K562 (cell line): ENCODE results near the gene MRPL4. TPM values are rescaled to one million over a fixed set of nuclear protein-coding genes. Genes with fewer than 3 reads are reported as not detected.

ENCODE experiments used
- ATF1 ChIP-seq, 2 experiments: fragments of 450-650 bp in 1 of 2; IDR thresholded peaks; 2 replicates each; pipeline ENCODE4 v1.6.1; 2016; ENCODE audit warnings: missing compliant biosample characterization in 1 of 2, missing genetic modification characterization in 1 of 2
- CHD1 ChIP-seq: fragments of 200-600 bp; sonication (generic); IDR thresholded peaks from one replicate; pipeline ENCODE4 v1.6.1; 2012; ENCODE audit warnings: mild to moderate bottlenecking, moderate library complexity, low read length, inconsistent platforms
- COPS2 ChIP-seq: fragments of 450-650 bp; conservative IDR thresholded peaks from 2 replicates; pipeline ENCODE4 v1.6.1; 2016; ENCODE audit warnings: mild to moderate bottlenecking, moderate library complexity
- FOXP4 ChIP-seq: sonication (generic); formaldehyde crosslinking; IDR thresholded peaks from 2 replicates; pipeline ENCODE4 v1.8.0; 2022; ENCODE audit warnings: mild to moderate bottlenecking, missing genetic modification reagents, borderline replicate concordance
- GTF2F1 ChIP-seq: IDR thresholded peaks from 2 replicates; pipeline ENCODE4 v1.6.1; 2011; ENCODE audit warnings: low read depth, low read length, improper control_type of control experiment
- MCM5 ChIP-seq: fragments of 450-650 bp; IDR thresholded peaks from 2 replicates; pipeline ENCODE4 v1.6.1; 2016; ENCODE audit warnings: low read depth
- MCM7 ChIP-seq, 2 experiments: fragments of 450-650 bp; IDR thresholded peaks; 2 replicates each; pipeline ENCODE4 v1.6.1; 2016 to 2018
- NFXL1 ChIP-seq: fragments of 450-650 bp; formaldehyde crosslinking; IDR thresholded peaks from 2 replicates; pipeline ENCODE4 v1.4.0; 2021; ENCODE audit warnings: mild to moderate bottlenecking
- SIN3A ChIP-seq, 2 experiments: fragments of 150-350 bp in 1 of 2; IDR thresholded peaks; 2 replicates each; pipeline ENCODE4 v1.6.1; 2011 to 2016; ENCODE audit warnings: borderline replicate concordance in 2 of 2, low read depth in 2 of 2, low read length in 2 of 2, mild to moderate bottlenecking in 2 of 2, moderate library complexity in 2 of 2; ENCODE audit not compliant: control insufficient read depth in 1 of 2
- STAG1 ChIP-seq: sonication (generic); formaldehyde crosslinking; IDR thresholded peaks from 2 replicates; pipeline ENCODE4 v1.5.0; 2020; ENCODE audit warnings: missing genetic modification reagents, borderline replicate concordance
- TEAD1 ChIP-seq, 2 experiments: fragments of 450-650 bp in 1 of 2; sonication (generic) in 1 of 2; formaldehyde crosslinking; IDR thresholded peaks; 2 replicates each; pipeline versions ENCODE4 v1.4.0 to v1.8.0; 2020 to 2022; ENCODE audit warnings: mild to moderate bottlenecking in 2 of 2, missing genetic modification reagents in 1 of 2
- ZBTB7A ChIP-seq: IDR thresholded peaks from 2 replicates; pipeline ENCODE4 v1.6.1; 2011; ENCODE audit warnings: low read depth, mild to moderate bottlenecking, low read length, moderate library complexity, borderline replicate concordance; ENCODE audit not compliant: control insufficient read depth
- ZFP91 ChIP-seq: sonication (generic); formaldehyde crosslinking; IDR thresholded peaks from 2 replicates; pipeline ENCODE4 v1.8.0; 2022; ENCODE audit warnings: mild to moderate bottlenecking, missing genetic modification reagents
- ZNF274 ChIP-seq: IDR thresholded peaks from 2 replicates; pipeline ENCODE4 v1.6.1; 2011; ENCODE audit warnings: low read depth, mild to moderate bottlenecking, low read length, moderate library complexity, borderline replicate concordance
- polyA plus RNA-seq, 8 experiments: library from polyadenylated mRNA; depleted of rRNA in 4 of 8; stranded (reverse) in 5 of 8; unstranded in 3 of 8; fragments of >200 nt; fragmentation: Nextera tagmentation in 2 of 8; fragmentation: Illumina TruSeq in 1 of 8; extraction: Ambion mirVana in 2 of 8; extraction: Trizol in 1 of 8; gene quantifications; 2 replicates each; pipeline versions ENCODE4 v1.2.1 to v1.2.3, GENCODE V29; 2011 to 2014; ENCODE audit warnings: inconsistent platforms in 1 of 8, missing spikeins in 1 of 8
- total RNA-seq, 7 experiments: library from RNA; depleted of rRNA in 6 of 7; stranded (reverse); fragments of >200 nt in 6 of 7; fragmentation: Illumina TruSeq in 2 of 7; extraction: Trizol in 2 of 7; gene quantifications; 2 replicates each; pipeline versions ENCODE4 v1.2.1 to v1.2.3, GENCODE V29; 2011 to 2021; ENCODE audit warnings: low replicate concordance in 1 of 7
- TF ChIP-seq, protein P1 (sequence below): fragments of 450-650 bp; formaldehyde crosslinking; IDR thresholded peaks from 2 replicates; pipeline ENCODE4 v1.4.0; 2020; ENCODE audit warnings: mild to moderate bottlenecking
- TF ChIP-seq, protein P2 (sequence below): fragments of 450-650 bp; IDR thresholded peaks from one replicate; pipeline ENCODE4 v1.6.1; 2018; ENCODE audit warnings: mild to moderate bottlenecking, moderate library complexity; ENCODE audit not compliant: partially characterized antibody
- TF ChIP-seq, protein P3 (sequence below): fragments of 450-650 bp; IDR thresholded peaks from 2 replicates; pipeline ENCODE4 v1.6.1; 2018; ENCODE audit warnings: mild to moderate bottlenecking, low read depth; ENCODE audit not compliant: partially characterized antibody

Gene MRPL4
- total and polyA plus RNA-seq, 9 of the 15 experiments (the other 6 are each of a cell fraction or from before 2014, with no cell fraction given) = 1.4 to 239 (median 64.9) TPM

DNA sequence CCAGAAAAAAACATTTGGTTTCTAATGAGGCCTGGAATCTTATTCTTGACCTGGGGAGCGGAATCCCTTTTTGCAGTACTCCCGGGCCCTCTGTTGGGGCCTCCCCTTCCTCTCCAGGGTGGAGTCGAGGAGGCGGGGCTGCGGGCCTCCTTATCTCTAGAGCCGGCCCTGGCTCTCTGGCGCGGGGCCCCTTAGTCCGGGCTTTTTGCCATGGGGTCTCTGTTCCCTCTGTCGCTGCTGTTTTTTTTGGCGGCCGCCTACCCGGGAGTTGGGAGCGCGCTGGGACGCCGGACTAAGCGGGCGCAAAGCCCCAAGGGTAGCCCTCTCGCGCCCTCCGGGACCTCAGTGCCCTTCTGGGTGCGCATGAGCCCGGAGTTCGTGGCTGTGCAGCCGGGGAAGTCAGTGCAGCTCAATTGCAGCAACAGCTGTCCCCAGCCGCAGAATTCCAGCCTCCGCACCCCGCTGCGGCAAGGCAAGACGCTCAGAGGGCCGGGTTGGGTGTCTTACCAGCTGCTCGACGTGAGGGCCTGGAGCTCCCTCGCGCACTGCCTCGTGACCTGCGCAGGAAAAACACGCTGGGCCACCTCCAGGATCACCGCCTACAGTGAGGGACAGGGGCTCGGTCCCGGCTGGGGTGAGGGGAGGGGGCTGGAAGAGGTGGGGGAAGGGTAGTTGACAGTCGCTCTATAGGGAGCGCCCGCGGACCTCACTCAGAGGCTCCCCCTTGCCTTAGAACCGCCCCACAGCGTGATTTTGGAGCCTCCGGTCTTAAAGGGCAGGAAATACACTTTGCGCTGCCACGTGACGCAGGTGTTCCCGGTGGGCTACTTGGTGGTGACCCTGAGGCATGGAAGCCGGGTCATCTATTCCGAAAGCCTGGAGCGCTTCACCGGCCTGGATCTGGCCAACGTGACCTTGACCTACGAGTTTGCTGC, 35.1 kb downstream of the MRPL4 start, which contains the start of gene ICAM4 (continued):
- TF ChIP-seq FOXP4 (CRISPR knock-in tag) = peak; percentile 52; the same call in 1 of the 2 replicates
- no peak for TF ChIP-seq MCM5
- TF ChIP-seq SIN3A (IDR thresholded peaks at IDR 0.05; ENCODE audit: borderline replicate concordance in 2 of 2, control insufficient read depth in 1 of 2, low read depth in 2 of 2, low read length in 2 of 2) = peak in 1 of 2 experiments; percentile 49; a peak in 2 of 4 replicates
- TF ChIP-seq ZNF274 = no peak
- no peak for TF ChIP-seq COPS2
- TF ChIP-seq, protein P1, sequence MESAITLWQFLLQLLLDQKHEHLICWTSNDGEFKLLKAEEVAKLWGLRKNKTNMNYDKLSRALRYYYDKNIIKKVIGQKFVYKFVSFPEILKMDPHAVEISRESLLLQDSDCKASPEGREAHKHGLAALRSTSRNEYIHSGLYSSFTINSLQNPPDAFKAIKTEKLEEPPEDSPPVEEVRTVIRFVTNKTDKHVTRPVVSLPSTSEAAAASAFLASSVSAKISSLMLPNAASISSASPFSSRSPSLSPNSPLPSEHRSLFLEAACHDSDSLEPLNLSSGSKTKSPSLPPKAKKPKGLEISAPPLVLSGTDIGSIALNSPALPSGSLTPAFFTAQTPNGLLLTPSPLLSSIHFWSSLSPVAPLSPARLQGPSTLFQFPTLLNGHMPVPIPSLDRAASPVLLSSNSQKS (CRISPR knock-in tag) = no peak
- peak in 1 of 2 experiments; percentile 76; a peak in 1 of 4 replicates for TF ChIP-seq TEAD1 (CRISPR knock-in tag; IDR thresholded peaks at IDR 0.05)
- TF ChIP-seq ATF1 (CRISPR knock-in tag; IDR thresholded peaks at IDR 0.05) = no peak
- no peak for TF ChIP-seq ATF1 (tag; IDR thresholded peaks at IDR 0.05)
- TF ChIP-seq, protein P2, sequence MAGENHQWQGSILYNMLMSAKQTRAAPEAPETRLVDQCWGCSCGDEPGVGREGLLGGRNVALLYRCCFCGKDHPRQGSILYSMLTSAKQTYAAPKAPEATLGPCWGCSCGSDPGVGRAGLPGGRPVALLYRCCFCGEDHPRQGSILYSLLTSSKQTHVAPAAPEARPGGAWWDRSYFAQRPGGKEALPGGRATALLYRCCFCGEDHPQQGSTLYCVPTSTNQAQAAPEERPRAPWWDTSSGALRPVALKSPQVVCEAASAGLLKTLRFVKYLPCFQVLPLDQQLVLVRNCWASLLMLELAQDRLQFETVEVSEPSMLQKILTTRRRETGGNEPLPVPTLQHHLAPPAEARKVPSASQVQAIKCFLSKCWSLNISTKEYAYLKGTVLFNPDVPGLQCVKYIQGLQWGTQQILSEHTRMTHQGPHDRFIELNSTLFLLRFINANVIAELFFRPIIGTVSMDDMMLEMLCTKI = no peak
- TF ChIP-seq CHD1 = no peak
- no peak for TF ChIP-seq NFXL1
- TF ChIP-seq GTF2F1 = no peak; the same call in 1 of the 2 replicates
- TF ChIP-seq, protein P3, sequence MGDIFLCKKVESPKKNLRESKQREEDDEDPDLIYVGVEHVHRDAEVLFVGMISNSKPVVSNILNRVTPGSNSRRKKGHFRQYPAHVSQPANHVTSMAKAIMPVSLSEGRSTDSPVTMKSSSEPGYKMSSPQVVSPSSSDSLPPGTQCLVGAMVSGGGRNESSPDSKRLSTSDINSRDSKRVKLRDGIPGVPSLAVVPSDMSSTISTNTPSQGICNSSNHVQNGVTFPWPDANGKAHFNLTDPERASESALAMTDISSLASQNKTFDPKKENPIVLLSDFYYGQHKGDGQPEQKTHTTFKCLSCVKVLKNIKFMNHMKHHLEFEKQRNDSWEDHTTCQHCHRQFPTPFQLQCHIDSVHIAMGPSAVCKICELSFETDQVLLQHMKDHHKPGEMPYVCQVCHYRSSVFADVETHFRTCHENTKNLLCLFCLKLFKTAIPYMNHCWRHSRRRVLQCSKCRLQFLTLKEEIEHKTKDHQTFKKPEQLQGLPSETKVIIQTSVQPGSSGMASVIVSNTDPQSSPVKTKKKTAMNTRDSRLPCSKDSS = no peak
- TF ChIP-seq ZBTB7A = peak; percentile 90
- no peak for TF ChIP-seq STAG1 (CRISPR knock-in tag)
- no peak for TF ChIP-seq MCM7 (IDR thresholded peaks at IDR 0.05)
- peak; percentile 72 for TF ChIP-seq ZFP91 (CRISPR knock-in tag)
